GM21786 (cell line): ENCODE data around the gene ZCCHC8.
A peak's percentile ranks its signal among the peaks of the same experiment; 100 is the strongest.
"Not testable (repeated sequence)": the region's sequence is repeated elsewhere in the genome, so short reads cannot be mapped to it uniquely, and the experiment has no call there.

ENCODE experiments used
- ATAC-seq: cut with Tn5 transposase; IDR thresholded peaks from one replicate; pipeline ENCODE4 v1.9.1; 2021; ENCODE audit not compliant: unreplicated experiment

Gene ZCCHC8

DNA sequence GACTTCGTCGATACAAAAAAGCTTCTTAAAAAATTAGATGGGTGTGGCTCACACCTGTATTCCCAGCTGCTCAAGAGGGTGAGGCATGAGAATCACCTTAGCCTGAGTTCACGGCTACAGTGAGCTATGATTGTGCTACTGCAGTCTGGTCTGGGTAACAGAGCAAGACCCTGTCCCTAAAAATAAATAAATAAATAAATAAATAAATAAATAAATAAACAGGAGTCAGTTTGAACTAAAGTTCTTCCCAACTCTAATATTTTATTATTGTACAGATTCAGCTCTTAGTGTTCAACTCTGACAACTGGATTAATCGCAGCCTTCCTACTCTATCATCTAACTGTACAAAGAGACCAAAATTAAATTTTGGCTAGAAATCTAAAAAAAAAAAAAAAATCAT lies 65.5 kb downstream of the ZCCHC8 start:
- no peak for ATAC-seq

- not testable (repeated sequence) for ATAC-seq
Measured at GRCh38 chr12:122429043-122429442, 71.7 kb downstream of the ZCCHC8 start.

DNA sequence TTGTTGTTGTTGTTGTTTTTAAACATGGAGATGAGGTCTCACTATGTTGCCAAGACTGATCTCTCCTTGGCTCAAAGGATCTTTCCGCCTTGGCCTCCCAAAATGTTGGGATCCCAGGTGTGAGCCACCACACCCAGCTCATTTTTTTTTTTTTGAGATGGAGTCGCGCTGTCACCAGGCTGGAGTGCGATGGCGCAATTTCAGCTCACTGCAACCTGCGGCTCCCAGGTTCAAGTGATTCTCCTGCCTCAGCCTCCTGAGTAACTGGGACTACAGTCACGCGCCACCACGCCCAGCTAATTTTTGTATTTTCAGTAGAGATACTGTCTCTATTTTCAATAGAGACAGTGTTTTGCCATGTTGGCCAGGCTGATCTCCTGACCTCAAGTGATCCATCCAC lies 73.3 kb downstream of the ZCCHC8 start:
- ATAC-seq = no peak

DNA sequence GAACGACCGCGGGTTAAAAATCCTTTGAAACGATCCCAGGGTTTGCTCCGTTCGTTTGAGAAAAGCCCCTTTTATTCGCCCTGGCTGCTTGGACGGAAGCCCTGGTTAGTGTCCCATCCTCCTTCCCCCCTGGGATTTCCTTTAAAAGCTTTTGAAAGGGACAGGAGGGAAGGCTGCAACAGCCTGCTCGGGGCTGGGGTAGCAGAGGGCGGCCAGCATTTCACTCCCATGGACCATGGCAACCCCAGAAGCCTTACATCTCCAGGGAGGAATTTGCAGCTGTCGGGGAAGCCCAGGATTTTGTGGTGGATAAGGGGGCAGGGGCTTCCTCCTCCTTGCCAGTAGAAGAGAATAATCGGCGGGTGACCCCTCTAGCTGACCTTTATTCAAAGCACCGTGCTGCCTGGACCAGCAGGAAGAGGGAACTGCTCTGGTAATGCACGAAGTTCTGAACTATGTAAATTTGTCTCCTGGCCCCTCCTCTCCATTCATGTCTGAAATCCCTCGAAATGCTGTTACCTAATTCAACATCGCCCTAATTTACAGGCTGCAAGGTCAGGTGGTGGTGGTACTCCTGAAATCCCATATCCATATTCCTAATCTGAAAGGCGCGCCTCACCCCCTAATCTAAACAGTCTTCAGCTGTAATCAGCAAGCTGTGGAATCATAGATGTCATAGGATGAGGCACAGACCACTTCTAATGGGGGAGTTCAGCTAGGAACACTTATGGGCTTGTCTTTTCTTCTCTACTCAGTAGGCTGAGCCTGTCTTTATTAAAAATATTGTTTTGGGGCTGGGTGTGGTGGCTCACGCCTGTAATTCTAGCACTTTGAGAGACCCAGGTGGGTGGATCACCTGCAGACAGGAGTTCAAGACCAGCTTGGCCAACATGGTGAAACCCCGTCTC lies 77.2 kb downstream of the ZCCHC8 start:
- no peak for ATAC-seq

- no peak for ATAC-seq
Measured at GRCh38 chr12:122422730-122423257, 77.9 kb downstream of the ZCCHC8 start.

- peak; percentile 38 for ATAC-seq
Measured at GRCh38 chr12:122421821-122422729, 78.7 kb downstream of the ZCCHC8 start, which contains the start of gene CLIP1. Gene CLIP1 (minus strand): TSS chr12:122422669. CDS start chr12:122380452, 42,217 bp downstream.
